Astrocyte (in vitro differentiated cells and primary cell): ENCODE measurements around the gene ZP2. TPM values are rescaled to one million over a fixed set of nuclear protein-coding genes. Genes with fewer than 3 reads are reported as not detected.

Experiments
- DNase-seq: peaks from one replicate; pipeline ENCODE4 v3.0.0-alpha.2; 2010; ENCODE audit warnings: low read depth
- FAIRE-seq: peaks from 2 replicates; lab custom pipeline; 2011; peaks lifted over from hg19 to GRCh38; lab: Jason Lieb, UNC
- H2AFZ ChIP-seq: 2 replicates; pipeline ENCODE4 v1.6.0; 2012; ENCODE audit warnings: low read depth, low read length, inconsistent platforms
- H3K27ac ChIP-seq: 2 replicates; pipeline ENCODE4 v1.5.1; 2011; ENCODE audit warnings: low read depth, low read length, inconsistent platforms
- H3K27me3 ChIP-seq: 2 replicates; pipeline ENCODE4 v1.6.0; 2011; ENCODE audit warnings: low read length, inconsistent platforms; ENCODE audit not compliant: insufficient read depth
- H3K36me3 ChIP-seq: 2 replicates; pipeline ENCODE4 v1.5.1; 2011; ENCODE audit warnings: low read length, inconsistent platforms; ENCODE audit not compliant: insufficient read depth
- H3K4me1 ChIP-seq: 2 replicates; pipeline ENCODE4 v1.5.1; 2011; ENCODE audit warnings: low read length, inconsistent platforms; ENCODE audit not compliant: insufficient read depth
- H3K4me2 ChIP-seq: 2 replicates; pipeline ENCODE4 v1.6.0; 2012; ENCODE audit warnings: low read length, inconsistent platforms
- H3K4me3 ChIP-seq: 2 replicates; pipeline ENCODE4 v1.5.1; 2011; ENCODE audit warnings: low read depth, mild to moderate bottlenecking, low read length, inconsistent platforms; ENCODE audit not compliant: insufficient read depth
- H3K79me2 ChIP-seq: 2 replicates; pipeline ENCODE4 v1.6.0; 2012; ENCODE audit warnings: mild to moderate bottlenecking, low read length, inconsistent platforms; ENCODE audit not compliant: insufficient read depth
- H3K9ac ChIP-seq: 2 replicates; pipeline ENCODE4 v1.6.0; 2012; ENCODE audit warnings: mild to moderate bottlenecking, low read length, inconsistent platforms
- H3K9me3 ChIP-seq: 2 replicates; pipeline ENCODE4 v1.5.1; 2012; ENCODE audit warnings: low read depth, mild to moderate bottlenecking, low read length, inconsistent platforms; ENCODE audit not compliant: insufficient read depth
- H4K20me1 ChIP-seq: 2 replicates; pipeline ENCODE4 v1.6.0; 2012; ENCODE audit warnings: low read length, inconsistent platforms; ENCODE audit not compliant: insufficient read depth
- H3K27ac Mint-ChIP-seq: one replicate; pipeline ENCODE4 v1.8.0; 2021; ENCODE audit warnings: mild to moderate bottlenecking, mixed read lengths; ENCODE audit not compliant: unreplicated experiment
- H3K27me3 Mint-ChIP-seq: one replicate; pipeline ENCODE4 v1.8.0; 2021; ENCODE audit warnings: low read depth, mixed read lengths; ENCODE audit not compliant: unreplicated experiment
- H3K36me3 Mint-ChIP-seq: one replicate; pipeline ENCODE4 v1.8.0; 2021; ENCODE audit warnings: low read depth, mixed read lengths; ENCODE audit not compliant: unreplicated experiment
- H3K4me1 Mint-ChIP-seq: one replicate; pipeline ENCODE4 v1.8.0; 2021; ENCODE audit warnings: low read depth, mixed read lengths; ENCODE audit not compliant: unreplicated experiment
- H3K4me3 Mint-ChIP-seq: one replicate; pipeline ENCODE4 v1.8.0; 2021; ENCODE audit warnings: mild to moderate bottlenecking, moderate library complexity, mixed read lengths; ENCODE audit not compliant: unreplicated experiment
- H3K9me3 Mint-ChIP-seq: one replicate; pipeline ENCODE4 v1.8.0; 2021; ENCODE audit warnings: mild to moderate bottlenecking, mixed read lengths; ENCODE audit not compliant: unreplicated experiment
- CTCF ChIP-seq: IDR thresholded peaks from 2 replicates; pipeline ENCODE4 v1.5.1; 2011; ENCODE audit warnings: low read depth, mild to moderate bottlenecking, inconsistent platforms, low read length, moderate library complexity; ENCODE audit not compliant: insufficient read depth
- EZH2 ChIP-seq: IDR thresholded peaks from 2 replicates; pipeline ENCODE4 v1.6.1; 2012; ENCODE audit warnings: mild to moderate bottlenecking, low read length, inconsistent platforms; ENCODE audit not compliant: insufficient read depth
- total RNA-seq: library from RNA; stranded (reverse); gene quantifications from 2 replicates; pipeline ENCODE4 v1.2.1, GENCODE V29; 2021

The ZP2 gene
- total RNA-seq, 1 donor from 2014 or later = not detected

- no peaks in the 10 kb centered on the region for H3K9me3 ChIP-seq
- no peak overlapping the region for H3K4me3 ChIP-seq
- no peak overlapping the region for H3K9ac ChIP-seq
- H3K27ac Mint-ChIP-seq = no peak overlapping the region
- DNase-seq = peak; percentile 34
- peaks cover 9% of the 10 kb centered on the region for H4K20me1 ChIP-seq
- no peak overlapping the region for H2AFZ ChIP-seq
- H3K4me3 Mint-ChIP-seq = no peak overlapping the region
- TF ChIP-seq EZH2 (no peak), CTCF (no peak)
- H3K36me3 ChIP-seq = no peaks in the 10 kb centered on the region
- peak overlapping the region; percentile 75 for H3K27ac ChIP-seq
- no peaks in the 10 kb centered on the region for H3K27me3 ChIP-seq
- H3K9me3 Mint-ChIP-seq = no peaks in the 10 kb centered on the region
- no peak for FAIRE-seq
- peaks cover 12% of the 10 kb centered on the region for H3K4me1 ChIP-seq
- no peaks in the 10 kb centered on the region for H3K27me3 Mint-ChIP-seq
- H3K36me3 Mint-ChIP-seq = peaks cover 35% of the 10 kb centered on the region
- no peaks in the 10 kb centered on the region for H3K79me2 ChIP-seq
- H3K4me1 Mint-ChIP-seq = peaks cover 4% of the 10 kb centered on the region
- peak overlapping the region; percentile 62 for H3K4me2 ChIP-seq
These were observed 44.8 kb downstream of the ZP2 start for GRCh38 chr16:21166561-21166961.

GRCh38 chr16:21164521-21165168 lies 46.7 kb downstream of the ZP2 start:
- no peak overlapping the region for H3K4me3 ChIP-seq
- H3K79me2 ChIP-seq = no peaks in the 10 kb centered on the region
- no peak for DNase-seq
- H2AFZ ChIP-seq = no peak overlapping the region
- H3K27me3 Mint-ChIP-seq = no peaks in the 10 kb centered on the region
- H3K9ac ChIP-seq = no peak overlapping the region
- peaks cover 21% of the 10 kb centered on the region for H3K36me3 Mint-ChIP-seq
- no peaks in the 10 kb centered on the region for H3K36me3 ChIP-seq
- H3K4me3 Mint-ChIP-seq = no peak overlapping the region
- H3K4me1 Mint-ChIP-seq = peaks cover 7% of the 10 kb centered on the region
- no peak overlapping the region for H3K27ac Mint-ChIP-seq
- TF ChIP-seq EZH2 (no peak), CTCF (no peak)
- no peak overlapping the region for H3K27ac ChIP-seq
- peaks cover 12% of the 10 kb centered on the region for H3K4me1 ChIP-seq
- H3K9me3 ChIP-seq = no peaks in the 10 kb centered on the region
- FAIRE-seq = no peak
- H3K9me3 Mint-ChIP-seq = no peaks in the 10 kb centered on the region
- H4K20me1 ChIP-seq = peaks cover 9% of the 10 kb centered on the region
- H3K4me2 ChIP-seq = no peak overlapping the region
- H3K27me3 ChIP-seq = no peaks in the 10 kb centered on the region

GRCh38 chr16:21163576-21163975 lies 47.8 kb downstream of the ZP2 start:
- Histone ChIP-seq H3K9me3 (no peaks in the 10 kb centered on the region), H3K27ac (no peak overlapping the region), H3K27me3 (no peaks in the 10 kb centered on the region), H3K9ac (no peak overlapping the region), H3K36me3 (no peaks in the 10 kb centered on the region), H3K4me1 (peaks cover 6% of the 10 kb centered on the region), H2AFZ (no peak overlapping the region), H4K20me1 (peaks cover 9% of the 10 kb centered on the region), H3K4me3 (no peak overlapping the region), H3K79me2 (no peaks in the 10 kb centered on the region), H3K4me2 (no peak overlapping the region)
- TF ChIP-seq CTCF = no peak
- TF ChIP-seq EZH2 = no peak
- Mint-ChIP-seq H3K9me3 (no peaks in the 10 kb centered on the region), H3K27me3 (no peaks in the 10 kb centered on the region), H3K4me1 (peaks cover 7% of the 10 kb centered on the region), H3K36me3 (peaks cover 21% of the 10 kb centered on the region), H3K4me3 (no peak overlapping the region), H3K27ac (no peak overlapping the region)
- FAIRE-seq = no peak
- DNase-seq = no peak
